ENCODE data around the gene CFAP54.
"Not testable (repeated sequence)": the region's sequence is repeated elsewhere in the genome, so short reads cannot be mapped to it uniquely, and the experiment has no call there.

DNA sequence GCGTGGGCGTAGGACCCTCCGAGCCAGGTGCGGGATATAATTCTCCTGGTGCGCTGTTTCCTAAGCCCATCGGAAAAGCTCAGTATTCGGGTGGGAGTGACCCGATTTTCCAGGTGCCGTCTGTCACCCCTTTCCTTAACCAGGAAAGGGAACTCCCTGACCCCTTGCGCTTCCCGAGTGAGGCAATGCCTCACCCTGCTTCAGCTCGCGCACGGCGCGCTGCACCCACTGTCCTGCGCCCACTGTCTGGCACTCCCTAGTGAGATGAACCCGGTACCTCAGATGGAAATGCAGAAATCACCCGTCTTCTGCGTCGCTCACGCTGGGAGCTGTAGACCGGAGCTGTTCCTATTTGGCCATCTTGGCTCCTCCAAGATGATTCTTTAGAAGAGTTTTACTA, 240.1 kb downstream of the CFAP54 start:
- TF ChIP-seq POLR2AphosphoS5, CTCF, POLR2A, EP300 (IDR thresholded peaks at IDR 0.05): not testable (repeated sequence)

Measured in upper lobe of left lung (tissue), 4 donors.